IMR-90 (cell line): Measurements from ENCODE around the gene SEPTIN10.

Experiments
- CTCF ChIP-seq: conservative IDR thresholded peaks from 2 replicates; pipeline ENCODE4 v1.5.1; 2012; ENCODE audit warnings: mild to moderate bottlenecking, low read depth, low read length, improper control_type of control experiment
- MXI1 ChIP-seq: IDR thresholded peaks from 2 replicates; pipeline ENCODE4 v1.6.1; 2012; ENCODE audit warnings: low read depth, mild to moderate bottlenecking, low read length, moderate library complexity, borderline replicate concordance
- POLR2A ChIP-seq: IDR thresholded peaks from 2 replicates; pipeline ENCODE4 v1.6.1; 2012; ENCODE audit warnings: mild to moderate bottlenecking, low read depth, low read length
- RAD21 ChIP-seq: IDR thresholded peaks from 2 replicates; pipeline ENCODE4 v1.6.1; 2012; ENCODE audit warnings: low read length, improper control_type of control experiment
- RFX5 ChIP-seq: IDR thresholded peaks from 2 replicates; pipeline ENCODE4 v1.8.0; 2012; ENCODE audit warnings: low read depth, mild to moderate bottlenecking, low read length, moderate library complexity
- SMC3 ChIP-seq: fragments of 150-350 bp; IDR thresholded peaks from 2 replicates; pipeline ENCODE4 v1.6.1; 2016; ENCODE audit warnings: low read depth, mild to moderate bottlenecking, antibody characterized with exemption, low read length, moderate library complexity
- USF2 ChIP-seq: fragments of 150-350 bp; IDR thresholded peaks from 2 replicates; pipeline ENCODE4 v1.6.1; 2017; ENCODE audit warnings: mild to moderate bottlenecking, antibody characterized with exemption, low read length, low read depth
- TF ChIP-seq, protein P1 (sequence below): fragments of 150-350 bp; IDR thresholded peaks from 2 replicates; pipeline ENCODE4 v1.6.1; 2016; ENCODE audit warnings: low read depth, mild to moderate bottlenecking, low read length, moderate library complexity, borderline replicate concordance

GRCh38 chr2:109527079-109527478, 86.7 kb downstream of the SEPTIN10 start:
- TF ChIP-seq RFX5, result no peak
- no peak for TF ChIP-seq CTCF
- no peak for TF ChIP-seq POLR2A
- TF ChIP-seq RAD21, result no peak
- no peak for TF ChIP-seq USF2
- TF ChIP-seq, protein P1, sequence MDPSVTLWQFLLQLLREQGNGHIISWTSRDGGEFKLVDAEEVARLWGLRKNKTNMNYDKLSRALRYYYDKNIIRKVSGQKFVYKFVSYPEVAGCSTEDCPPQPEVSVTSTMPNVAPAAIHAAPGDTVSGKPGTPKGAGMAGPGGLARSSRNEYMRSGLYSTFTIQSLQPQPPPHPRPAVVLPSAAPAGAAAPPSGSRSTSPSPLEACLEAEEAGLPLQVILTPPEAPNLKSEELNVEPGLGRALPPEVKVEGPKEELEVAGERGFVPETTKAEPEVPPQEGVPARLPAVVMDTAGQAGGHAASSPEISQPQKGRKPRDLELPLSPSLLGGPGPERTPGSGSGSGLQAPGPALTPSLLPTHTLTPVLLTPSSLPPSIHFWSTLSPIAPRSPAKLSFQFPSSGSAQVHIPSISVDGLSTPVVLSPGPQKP, result no peak
- TF ChIP-seq SMC3, result no peak
- TF ChIP-seq MXI1, result no peak
